SH-SY5Y (cell line): Measurements from ENCODE around the gene ESRRB.

Source experiments
- GATA2 ChIP-seq: IDR thresholded peaks from 2 replicates; pipeline ENCODE4 v1.6.1; 2011; ENCODE audit warnings: mild to moderate bottlenecking, low read depth, low read length
- GATA3 ChIP-seq: IDR thresholded peaks from 2 replicates; pipeline ENCODE4 v1.6.1; 2011; ENCODE audit warnings: low read depth, mild to moderate bottlenecking, low read length, moderate library complexity

DNA sequence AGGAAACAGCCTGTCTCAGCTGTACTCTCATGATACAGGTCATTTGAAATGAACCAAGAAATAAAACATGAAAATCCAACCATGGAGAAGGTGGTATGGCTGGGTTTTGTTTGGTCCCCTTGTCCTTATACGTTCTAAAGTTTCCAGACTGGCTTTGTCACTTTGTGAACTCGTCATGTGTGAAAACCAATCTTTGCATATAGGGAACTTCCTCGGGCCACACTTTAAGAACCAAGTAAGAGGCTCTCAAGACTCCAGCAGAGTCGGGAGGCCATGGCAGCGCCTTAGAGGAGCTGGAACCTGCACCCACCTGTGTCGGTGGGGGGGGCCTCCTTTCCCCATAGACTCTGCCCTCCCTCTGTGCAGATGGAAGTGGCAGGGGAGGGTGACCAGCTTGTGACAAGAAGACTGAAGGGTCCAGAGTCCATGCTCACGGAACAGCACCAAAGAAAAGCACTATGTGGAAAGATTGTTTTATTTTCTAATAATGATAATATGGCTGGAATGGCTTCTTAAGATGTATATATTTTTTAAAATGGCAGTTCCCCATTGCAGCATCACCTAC is 125.3 kb downstream of the ESRRB start:
- no peak for TF ChIP-seq GATA2
- TF ChIP-seq GATA3 = no peak
